DMS153 (cell line): ENCODE measurements around the gene KLK8.
"Not testable (repeated sequence)": the region's sequence is repeated elsewhere in the genome, so short reads cannot be mapped to it uniquely, and the experiment has no call there.

Experiments
- DNase-seq: peaks from one replicate; lab custom pipeline; 2025; lab: John Stamatoyannopoulos, UW

KLK8 gene

GRCh38 chr19:51016798-51017683, 15.6 kb upstream of the KLK8 start:
- peak; percentile 54 for DNase-seq

GRCh38 chr19:51015691-51016267, 14.4 kb upstream of the KLK8 start:
- DNase-seq = no peak

GRCh38 chr19:51014242-51014641, 12.8 kb upstream of the KLK8 start:
- DNase-seq = no peak

- DNase-seq = no peak
Measured at GRCh38 chr19:51012661-51013190, 11.3 kb upstream of the KLK8 start.

DNA sequence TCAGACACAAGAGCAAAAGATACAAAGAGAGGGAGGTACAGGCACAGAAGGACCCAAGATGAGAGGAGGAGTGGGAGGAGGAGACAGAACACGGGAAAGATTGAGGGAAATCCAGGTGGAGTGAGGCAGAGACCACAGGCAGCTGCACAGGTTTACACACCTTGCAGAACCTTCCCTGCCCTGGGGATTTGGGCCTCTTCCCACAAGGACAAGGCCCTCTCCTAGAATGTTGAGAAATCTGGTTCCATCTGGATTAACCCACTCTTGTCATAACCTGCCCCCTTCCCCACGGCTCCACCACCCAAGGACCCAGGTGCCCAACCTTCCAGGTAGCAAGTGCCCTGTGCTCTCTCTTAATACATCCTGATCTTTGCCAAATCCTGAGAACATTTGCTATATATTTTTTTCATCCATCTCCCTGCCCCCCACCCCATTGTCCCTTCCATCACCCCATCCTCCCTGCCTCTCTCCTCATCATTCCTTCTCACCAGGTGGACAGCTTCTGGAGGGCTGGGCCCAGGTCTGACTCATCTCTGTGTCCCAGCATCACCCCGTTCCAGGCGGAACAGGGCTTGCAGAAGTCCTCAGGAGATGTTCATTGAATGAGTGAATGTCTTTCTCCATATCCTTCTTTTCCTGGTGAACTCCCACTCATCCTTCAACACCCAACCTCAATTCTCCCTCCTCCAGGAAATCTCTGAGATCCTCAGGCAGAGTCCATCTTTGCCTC, 8.8 kb upstream of the KLK8 start:
- DNase-seq = no peak

DNA sequence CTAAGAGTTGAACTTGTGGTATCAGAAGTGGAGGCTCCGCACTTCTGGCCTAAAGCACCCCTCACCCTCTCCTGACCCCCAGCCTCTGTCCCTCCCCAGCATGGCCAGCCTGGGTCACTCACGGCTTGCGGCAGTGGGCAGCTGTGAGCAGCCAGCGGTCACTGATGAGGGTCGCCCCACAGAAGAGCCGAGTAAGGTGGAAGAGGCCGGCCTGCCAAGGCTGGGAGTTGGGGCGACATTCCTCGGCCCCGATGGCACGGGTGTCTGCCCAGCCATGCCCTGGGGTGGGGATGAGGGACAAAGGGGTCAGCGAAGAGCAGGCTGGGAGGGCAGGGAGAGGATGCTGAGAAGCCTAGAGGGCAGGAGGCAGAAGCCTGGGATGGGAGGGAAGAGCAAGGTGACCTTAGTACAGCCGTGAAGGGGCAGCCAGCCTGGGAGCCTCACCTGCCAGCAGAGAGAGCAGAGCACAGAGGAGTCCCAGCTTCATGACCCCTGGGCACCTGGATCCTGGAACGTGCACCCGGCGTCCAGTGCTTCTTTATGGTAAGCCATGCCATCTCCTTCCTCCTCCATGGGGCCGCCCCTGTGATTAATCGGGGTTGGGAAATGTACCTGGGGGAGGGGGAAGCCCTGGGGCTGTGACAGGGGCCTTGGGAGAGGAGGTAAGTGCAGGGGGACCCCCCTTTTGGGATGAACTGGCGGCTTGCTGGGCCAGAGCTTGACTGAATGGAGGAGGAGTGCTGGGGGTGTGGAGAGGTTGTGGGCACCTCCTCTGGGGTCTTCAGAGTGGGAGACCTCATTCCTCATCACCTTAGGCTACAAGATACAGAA, 7.9 kb upstream of the KLK8 start:
- no peak for DNase-seq

DNA sequence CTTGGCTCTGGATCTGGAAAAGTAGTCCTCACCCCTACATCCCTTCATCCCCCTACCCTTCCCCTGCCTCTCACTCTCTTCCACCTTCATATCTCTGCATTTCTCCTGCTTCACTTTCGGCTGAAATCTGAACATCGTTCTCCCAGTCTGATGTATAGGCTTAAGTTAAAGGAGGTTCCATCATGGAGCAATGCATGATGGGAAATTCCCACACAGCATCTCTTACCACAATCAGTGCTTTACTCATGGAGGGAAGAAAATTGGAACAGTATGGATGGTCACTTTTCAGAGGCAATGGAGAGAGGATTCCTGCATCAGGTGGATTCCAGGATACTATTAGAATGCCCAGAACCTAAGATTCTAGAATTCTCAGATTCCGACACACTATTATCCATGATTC, 6.1 kb upstream of the KLK8 start:
- DNase-seq = no peak

GRCh38 chr19:51006406-51006805, 5.0 kb upstream of the KLK8 start:
- no peak for DNase-seq

DNA sequence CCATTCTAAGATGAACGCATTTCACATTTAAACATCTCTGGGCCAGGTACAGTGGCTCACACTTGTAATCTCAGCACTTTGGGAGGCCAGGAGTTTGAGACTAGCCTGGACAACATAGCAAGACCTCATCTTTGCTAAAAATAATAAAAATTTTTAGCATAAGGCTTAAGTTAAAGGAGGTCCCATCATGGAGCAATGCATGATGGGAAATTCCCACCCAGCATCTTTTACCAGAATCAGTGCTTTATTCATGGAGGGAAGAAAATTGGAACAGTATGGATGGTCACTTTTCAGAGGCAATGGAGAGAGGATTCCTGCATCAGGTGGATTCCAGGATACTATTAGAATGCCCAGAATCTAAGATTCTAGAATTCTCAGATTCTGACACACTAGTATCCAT, 3.8 kb upstream of the KLK8 start:
- no peak for DNase-seq

DNA sequence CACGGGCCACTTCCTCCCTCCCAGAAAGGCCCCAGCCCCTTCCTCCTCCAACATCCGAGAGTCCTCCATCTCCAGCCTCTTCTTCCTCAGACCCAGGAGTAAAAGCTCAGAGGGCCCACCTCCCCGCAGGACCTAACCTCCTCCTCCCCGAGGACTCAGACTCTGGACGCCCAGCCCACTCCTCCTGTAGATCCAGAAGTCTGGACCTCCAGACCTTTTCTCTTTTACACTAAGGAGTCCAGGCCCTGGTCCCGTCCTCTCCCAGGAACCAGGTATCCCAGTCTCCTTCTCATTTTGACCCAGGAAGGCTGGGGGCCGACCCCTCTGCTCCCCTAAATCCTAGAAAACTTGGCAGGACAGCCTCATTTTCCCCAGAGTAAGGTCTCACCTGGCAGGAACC, 1.9 kb upstream of the KLK8 start:
- DNase-seq = no peak

- no peak for DNase-seq
Measured at GRCh38 chr19:51002542-51003311, 1.3 kb upstream of the KLK8 start.

DNA sequence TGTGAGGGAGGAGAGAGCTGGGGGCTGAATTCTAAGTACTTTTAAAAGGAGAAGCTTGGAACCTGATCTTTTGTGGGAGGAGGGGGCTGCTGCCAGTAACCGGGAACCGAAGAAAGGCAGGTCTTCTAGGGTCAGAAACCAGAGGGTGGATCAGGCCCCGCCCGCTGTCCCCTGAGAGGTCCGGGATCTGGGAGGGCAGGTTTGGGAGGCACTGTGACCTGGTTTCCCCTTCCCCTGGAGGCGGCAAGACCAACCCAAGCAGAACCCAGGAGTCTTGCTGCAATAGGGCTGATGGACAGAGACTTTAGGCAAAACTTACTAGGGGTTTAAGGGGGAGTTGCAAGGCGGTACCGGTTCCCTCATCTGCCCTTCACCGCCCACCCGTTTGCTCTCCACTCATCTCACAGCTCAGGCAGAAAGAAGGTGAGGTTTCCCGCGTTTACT, 707 bp upstream of the KLK8 start:
- no peak for DNase-seq

GRCh38 chr19:51000981-51001380, 423 bp downstream of the KLK8 start:
- no peak for DNase-seq

- no peak for DNase-seq
Measured at GRCh38 chr19:51000426-51000825, 978 bp downstream of the KLK8 start.

GRCh38 chr19:50998686-50999085, 2.7 kb downstream of the KLK8 start:
- DNase-seq = no peak

- no peak for DNase-seq
Measured at GRCh38 chr19:50998061-50998460, 3.3 kb downstream of the KLK8 start.

DNA sequence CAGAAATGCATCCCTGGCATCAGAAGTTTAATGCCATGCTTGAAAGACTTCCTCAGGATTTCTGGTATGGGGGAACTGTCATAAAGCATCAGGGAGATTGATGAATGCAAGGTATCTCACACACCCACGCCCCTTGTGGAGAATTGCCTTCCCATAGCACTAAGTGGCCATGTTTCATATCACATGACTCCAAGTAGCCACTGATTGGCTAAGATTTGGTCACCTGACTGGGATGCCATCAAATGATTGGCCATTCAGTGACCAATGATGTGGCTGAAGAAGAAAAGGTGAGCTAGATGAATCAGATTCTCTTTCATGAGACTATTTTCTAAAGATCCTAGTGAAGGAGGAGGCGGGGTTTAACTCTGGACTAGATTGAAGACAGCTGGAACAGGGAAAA, 7.3 kb downstream of the KLK8 start:
- no peak for DNase-seq

DNA sequence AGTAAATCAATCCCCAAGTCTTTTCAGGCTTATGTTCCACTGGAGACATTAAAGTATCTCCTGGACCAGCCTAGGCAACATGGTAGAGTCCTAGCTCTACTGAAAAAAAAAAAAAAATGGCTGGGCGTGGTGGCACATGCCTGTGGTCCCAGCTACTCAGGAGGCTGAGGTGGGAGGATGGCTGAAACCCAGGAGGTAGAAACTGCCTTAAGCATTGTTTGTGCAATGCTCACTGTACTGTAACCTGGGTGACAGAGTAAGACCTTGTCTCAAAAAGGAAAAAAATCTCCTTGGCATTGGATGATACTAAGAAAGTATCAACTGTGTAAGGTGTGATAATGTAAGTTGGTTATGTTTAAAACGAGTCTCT, 8.8 kb downstream of the KLK8 start:
- no peak for DNase-seq

DNA sequence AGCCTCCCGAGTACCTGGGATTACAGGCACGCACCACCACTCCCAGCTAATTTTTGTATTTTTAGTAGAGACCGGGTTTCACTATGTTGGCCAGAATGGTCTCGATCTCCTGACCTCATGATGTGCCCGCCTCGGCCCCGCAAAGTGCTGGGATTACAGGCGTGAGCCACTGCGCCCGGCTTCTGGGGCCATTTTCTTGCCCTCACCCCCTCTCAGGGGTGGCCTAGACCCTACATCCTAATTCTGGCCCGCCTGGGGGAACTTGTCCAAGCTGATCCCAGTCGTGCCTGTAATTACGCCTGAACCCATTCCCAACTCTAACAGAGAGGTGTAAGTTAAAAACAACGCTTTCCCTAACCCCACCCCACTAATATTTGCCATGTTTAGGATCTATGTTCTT, 17.0 kb downstream of the KLK8 start:
- DNase-seq = not testable (repeated sequence)

- no peak for DNase-seq
Measured at GRCh38 chr19:50983625-50984292, 17.6 kb downstream of the KLK8 start, which contains the start of gene KLK7. Gene KLK7, minus strand, starts transcription at chr19:50983917. Its CDS starts 1,518 bp downstream, at chr19:50982399.
